Mucosa of rectum (tissue), 2 donors: ENCODE results near the gene RAB10.

ENCODE experiments used
- H3K27ac ChIP-seq, 2 donors: one replicate each; pipeline ENCODE4 v1.7.0; 2013; ENCODE audit warnings: inconsistent platforms in 2 of 2, low read depth in 2 of 2, low read length in 2 of 2
- H3K27me3 ChIP-seq, 2 donors: one replicate each; pipeline ENCODE4 v1.7.0; 2013; ENCODE audit warnings: low read length in 2 of 2; ENCODE audit not compliant: control insufficient read depth in 2 of 2, insufficient read depth in 2 of 2
- H3K36me3 ChIP-seq, 2 donors: one replicate each; pipeline ENCODE4 v1.7.0; 2013; ENCODE audit warnings: low read length in 2 of 2; ENCODE audit not compliant: control insufficient read depth in 2 of 2, insufficient read depth in 2 of 2
- H3K4me1 ChIP-seq, 2 donors: one replicate each; pipeline ENCODE4 v1.7.0; 2013; ENCODE audit warnings: low read length in 2 of 2, mild to moderate bottlenecking in 1 of 2; ENCODE audit not compliant: control insufficient read depth in 2 of 2, insufficient read depth in 2 of 2
- H3K4me3 ChIP-seq, 2 donors: one replicate each; pipeline ENCODE4 v1.7.0; 2013; ENCODE audit warnings: low read length in 2 of 2
- H3K9ac ChIP-seq, 2 donors: one replicate each; pipeline ENCODE4 v1.7.0; 2013; ENCODE audit warnings: low read length in 2 of 2, low read depth in 1 of 2, mild to moderate bottlenecking in 1 of 2
- H3K9me3 ChIP-seq, 2 donors: one replicate each; pipeline ENCODE4 v1.7.0; 2013; ENCODE audit warnings: low read length in 2 of 2; ENCODE audit not compliant: control insufficient read depth in 2 of 2
- donor health status: healthy.
- donor health status: Normal muscosa, but diverticular disease.

RAB10 gene

DNA sequence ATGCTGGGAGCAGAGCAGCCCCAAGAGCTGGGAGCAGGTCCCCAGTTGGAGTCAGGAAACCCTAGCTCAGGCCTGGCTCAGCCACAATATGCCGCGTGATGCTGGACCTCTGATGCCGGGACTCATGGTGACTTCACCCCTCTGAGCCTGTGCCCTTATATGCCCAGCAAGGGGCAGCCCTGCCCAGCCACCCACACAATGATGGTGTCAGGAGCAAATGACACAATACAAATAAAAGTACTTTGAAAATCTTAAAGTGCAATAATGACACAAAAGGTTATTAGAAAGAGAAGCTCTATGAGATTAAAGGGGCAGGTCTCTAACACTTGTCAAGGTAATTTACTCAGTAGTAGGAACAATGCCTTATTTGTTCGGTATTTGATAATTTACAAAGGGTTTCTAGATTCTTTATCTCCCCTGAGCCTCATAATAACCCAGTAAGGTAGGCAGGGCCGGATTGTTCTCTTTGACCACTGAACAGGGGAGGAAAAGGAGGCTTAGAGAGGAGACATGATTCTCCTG is 33.3 kb upstream of the RAB10 start:
- Histone ChIP-seq H3K27me3 (no peaks in the 10 kb centered on the region), H3K27ac (no peak overlapping the region), H3K4me1 (peaks cover 8 to 10% of the 10 kb centered on the region in 2 donors), H3K36me3 (no peaks in the 10 kb centered on the region), H3K9me3 (no peaks in the 10 kb centered on the region), H3K9ac (no peak overlapping the region), H3K4me3 (no peak overlapping the region)

DNA sequence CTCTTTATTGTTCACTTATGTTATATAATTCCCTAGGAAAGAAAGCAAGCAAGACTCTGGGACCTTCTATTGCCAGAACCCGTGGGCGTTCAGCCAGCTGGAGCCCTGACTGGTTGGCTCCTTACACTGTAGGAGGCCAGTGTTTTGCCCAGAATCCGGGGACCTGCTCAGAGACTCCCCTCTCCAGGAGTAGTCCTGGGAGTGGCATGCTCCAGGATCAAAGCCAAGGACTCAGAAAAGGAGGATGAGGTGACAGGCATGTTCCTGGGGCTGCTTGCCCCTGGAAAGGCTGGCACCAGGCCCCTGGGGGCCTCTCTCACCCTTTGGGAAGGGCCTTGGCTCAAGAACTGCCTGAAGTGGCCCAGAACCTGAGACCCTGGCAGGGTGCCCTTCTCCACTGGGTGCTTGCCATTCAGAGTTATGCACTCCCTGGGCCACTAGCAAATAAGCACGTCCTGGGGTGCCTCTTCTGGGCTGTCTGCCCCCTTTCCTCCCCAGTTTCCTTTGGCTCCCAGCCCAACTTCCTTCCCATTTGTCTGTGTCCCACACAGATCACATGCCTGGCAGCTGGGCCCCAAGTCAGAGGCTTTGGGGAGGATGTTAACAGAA is 32.0 kb upstream of the RAB10 start:
- H3K4me1 ChIP-seq: peaks cover 8 to 10% of the 10 kb centered on the region in 2 donors
- H3K9me3 ChIP-seq: no peaks in the 10 kb centered on the region
- H3K4me3 ChIP-seq: no peak overlapping the region
- H3K9ac ChIP-seq: peak overlapping the region in 1 of 2 donors; percentile 6
- H3K27me3 ChIP-seq: no peaks in the 10 kb centered on the region
- peak overlapping the region in 1 of 2 donors; percentile 32 for H3K27ac ChIP-seq
- no peaks in the 10 kb centered on the region for H3K36me3 ChIP-seq

DNA sequence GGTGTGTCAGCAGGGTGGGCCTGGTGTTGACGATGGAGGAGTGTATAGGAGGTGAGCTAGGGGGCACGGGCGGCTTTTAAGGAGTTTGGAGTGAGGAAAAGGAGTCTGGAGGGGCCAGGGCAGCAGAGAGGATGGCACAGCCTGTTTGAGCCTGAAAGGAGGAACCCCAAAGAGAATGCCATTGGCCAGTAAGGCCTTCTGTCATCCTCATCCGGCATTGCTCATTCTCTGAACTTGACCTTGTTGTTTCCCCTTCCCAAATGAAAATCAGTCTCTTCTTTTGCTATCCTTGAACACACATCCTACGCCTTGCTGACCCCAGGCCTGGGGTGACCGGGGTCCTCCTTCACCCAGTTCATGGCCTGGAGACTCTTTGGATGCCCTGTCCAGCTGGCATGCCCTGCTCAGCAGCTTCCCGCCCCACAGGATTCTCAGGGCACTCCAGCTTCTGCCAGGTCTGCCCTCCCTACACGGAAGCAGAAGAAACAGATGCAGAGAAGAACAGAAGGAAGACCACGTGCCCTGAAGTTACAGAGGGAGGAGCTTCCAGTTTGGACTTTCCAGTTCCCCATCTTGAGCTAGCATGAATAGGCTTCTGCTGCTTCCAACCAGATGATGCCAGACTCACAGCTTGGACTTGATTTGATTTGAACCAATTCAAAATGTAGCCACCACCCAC is 31.1 kb upstream of the RAB10 start:
- Histone ChIP-seq H3K27ac (peak overlapping the region in 1 of 2 donors; percentile 38), H3K36me3 (no peaks in the 10 kb centered on the region), H3K27me3 (no peaks in the 10 kb centered on the region), H3K9me3 (no peaks in the 10 kb centered on the region), H3K9ac (no peak overlapping the region), H3K4me1 (peaks cover 7 to 8% of the 10 kb centered on the region in 2 donors), H3K4me3 (no peak overlapping the region)

DNA sequence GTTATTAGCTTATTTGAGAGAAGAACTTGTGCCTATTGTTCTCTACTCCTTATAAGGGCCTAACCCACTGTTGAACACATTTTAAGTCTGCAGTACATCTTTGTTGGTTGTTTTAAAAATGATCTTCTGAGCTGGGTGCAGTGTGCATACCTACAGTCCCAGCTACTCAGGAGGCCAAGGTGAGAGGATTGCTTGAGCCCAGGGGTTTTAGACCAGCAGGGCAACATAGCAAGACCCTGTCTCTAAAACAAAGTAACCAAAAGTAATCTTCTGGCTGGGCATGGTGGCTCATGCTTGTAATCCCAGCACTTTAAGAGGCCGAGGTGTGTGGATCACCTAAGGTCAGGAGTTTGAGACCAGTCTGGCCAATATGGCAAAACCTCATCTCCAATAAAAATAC is 25.8 kb upstream of the RAB10 start:
- H3K27me3 ChIP-seq: no peaks in the 10 kb centered on the region
- H3K4me3 ChIP-seq: no peak overlapping the region
- H3K27ac ChIP-seq: peak overlapping the region in 1 of 2 donors; percentile 59
- H3K4me1 ChIP-seq: peaks cover 14 to 23% of the 10 kb centered on the region in 2 donors
- H3K36me3 ChIP-seq: no peaks in the 10 kb centered on the region
- no peak overlapping the region for H3K9ac ChIP-seq
- no peaks in the 10 kb centered on the region for H3K9me3 ChIP-seq

DNA sequence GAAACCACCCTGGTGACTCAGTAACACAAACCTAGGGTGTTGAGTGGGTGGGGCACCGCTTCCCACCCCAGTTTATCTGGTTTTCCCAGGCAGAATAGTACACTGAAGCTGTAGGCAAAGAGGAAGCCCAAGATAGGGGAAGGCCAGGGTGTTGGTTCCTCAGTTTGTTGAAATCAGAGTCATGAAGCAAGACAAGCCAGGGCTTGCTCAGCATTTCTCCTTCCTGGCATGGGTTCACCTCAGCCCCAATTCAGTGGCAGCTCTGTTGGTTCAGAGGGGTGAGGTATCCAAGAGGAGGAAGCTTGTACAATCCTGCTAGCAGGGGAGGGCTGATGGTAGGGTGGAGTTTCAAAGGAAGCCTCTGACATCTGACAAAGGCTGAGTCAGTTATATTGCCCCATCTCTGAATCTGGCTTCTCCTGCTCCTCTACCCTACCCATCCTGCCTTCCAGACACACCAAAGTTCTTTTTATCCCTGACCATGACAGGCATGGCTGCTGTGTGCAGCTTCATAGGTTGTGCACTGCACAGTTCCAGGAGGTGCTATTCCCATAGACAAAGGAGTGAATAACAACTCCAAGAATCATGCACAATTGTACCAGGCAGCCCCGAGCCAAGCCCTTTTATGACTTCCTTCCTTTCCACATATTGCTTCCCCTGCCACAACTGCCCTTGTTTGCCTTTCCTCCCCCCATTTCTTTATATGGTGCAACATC is 24.9 kb upstream of the RAB10 start:
- Histone ChIP-seq H3K9ac (no peak overlapping the region), H3K36me3 (no peaks in the 10 kb centered on the region), H3K4me1 (peaks cover 14 to 25% of the 10 kb centered on the region in 2 donors), H3K27ac (peak overlapping the region; percentile 33 to 59), H3K4me3 (peak overlapping the region; percentile 15 to 20), H3K9me3 (no peaks in the 10 kb centered on the region), H3K27me3 (no peaks in the 10 kb centered on the region)

DNA sequence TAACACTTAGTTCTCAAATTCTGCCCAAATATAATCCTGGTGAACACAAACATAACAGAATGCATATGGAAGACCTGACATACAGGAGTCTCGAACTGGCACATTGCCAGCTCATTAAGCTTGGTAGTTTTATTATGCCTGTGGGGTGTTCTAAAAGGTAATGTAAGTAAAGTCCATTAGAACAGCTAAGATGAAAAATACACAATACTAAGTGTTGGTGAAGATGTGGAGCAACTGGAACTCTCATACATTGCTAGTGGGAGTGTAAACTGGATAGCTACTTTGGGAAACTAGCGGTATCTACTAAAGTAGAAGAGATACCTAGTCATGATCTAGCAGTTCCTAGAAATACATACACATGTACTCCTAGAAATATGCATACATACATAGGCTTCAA is 24.3 kb upstream of the RAB10 start:
- peak overlapping the region; percentile 33 to 59 for H3K27ac ChIP-seq
- no peak overlapping the region for H3K9ac ChIP-seq
- peak overlapping the region in 1 of 2 donors; percentile 20 for H3K4me3 ChIP-seq
- no peaks in the 10 kb centered on the region for H3K36me3 ChIP-seq
- H3K4me1 ChIP-seq: peaks cover 14 to 25% of the 10 kb centered on the region in 2 donors
- no peaks in the 10 kb centered on the region for H3K9me3 ChIP-seq
- no peaks in the 10 kb centered on the region for H3K27me3 ChIP-seq

DNA sequence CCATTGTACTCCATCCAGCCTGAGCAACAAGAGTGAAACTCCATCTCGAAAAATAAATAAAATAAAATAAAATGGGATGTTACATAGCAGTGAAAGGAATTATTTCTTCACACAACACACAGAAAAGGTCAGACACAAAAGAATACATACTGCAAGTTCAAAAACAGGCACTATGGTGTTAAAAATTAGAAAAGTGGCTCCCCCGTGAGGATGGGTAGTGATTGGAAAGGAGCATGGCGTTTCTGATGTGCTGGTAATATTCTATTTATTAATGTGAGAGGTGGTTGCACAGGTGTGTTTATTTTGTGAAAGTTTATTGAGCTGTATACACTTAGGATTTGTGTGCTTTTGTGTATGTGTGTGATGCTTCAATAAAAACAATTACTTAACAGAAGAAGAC is 22.9 kb upstream of the RAB10 start:
- Histone ChIP-seq H3K27me3 (no peaks in the 10 kb centered on the region), H3K9ac (no peak overlapping the region), H3K36me3 (no peaks in the 10 kb centered on the region), H3K4me1 (peaks cover 14 to 25% of the 10 kb centered on the region in 2 donors), H3K9me3 (no peaks in the 10 kb centered on the region), H3K27ac (no peak overlapping the region), H3K4me3 (no peak overlapping the region)

DNA sequence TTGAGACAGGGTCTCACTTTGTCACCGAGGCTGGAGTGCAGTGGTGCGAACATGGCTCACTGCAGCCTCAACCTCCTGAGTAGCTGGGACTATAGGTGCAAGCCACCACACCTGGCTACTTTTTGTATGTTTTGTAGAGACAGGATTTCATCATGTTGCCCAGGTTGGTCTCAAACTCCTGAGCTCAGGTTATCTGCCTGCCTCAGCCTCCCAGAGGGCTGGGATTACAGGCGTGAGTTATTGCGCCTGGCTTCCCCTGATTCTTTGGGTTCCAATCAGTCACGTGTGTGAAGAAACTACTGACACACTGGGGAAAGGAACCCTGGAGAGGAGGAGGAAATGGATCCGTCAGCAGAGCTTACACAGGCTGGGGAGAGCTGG is 22.3 kb upstream of the RAB10 start:
- no peak overlapping the region for H3K9ac ChIP-seq
- no peak overlapping the region for H3K4me3 ChIP-seq
- H3K9me3 ChIP-seq: no peaks in the 10 kb centered on the region
- no peaks in the 10 kb centered on the region for H3K27me3 ChIP-seq
- H3K4me1 ChIP-seq: peaks cover 14 to 25% of the 10 kb centered on the region in 2 donors
- peak overlapping the region in 1 of 2 donors; percentile 28 for H3K27ac ChIP-seq
- H3K36me3 ChIP-seq: no peaks in the 10 kb centered on the region

DNA sequence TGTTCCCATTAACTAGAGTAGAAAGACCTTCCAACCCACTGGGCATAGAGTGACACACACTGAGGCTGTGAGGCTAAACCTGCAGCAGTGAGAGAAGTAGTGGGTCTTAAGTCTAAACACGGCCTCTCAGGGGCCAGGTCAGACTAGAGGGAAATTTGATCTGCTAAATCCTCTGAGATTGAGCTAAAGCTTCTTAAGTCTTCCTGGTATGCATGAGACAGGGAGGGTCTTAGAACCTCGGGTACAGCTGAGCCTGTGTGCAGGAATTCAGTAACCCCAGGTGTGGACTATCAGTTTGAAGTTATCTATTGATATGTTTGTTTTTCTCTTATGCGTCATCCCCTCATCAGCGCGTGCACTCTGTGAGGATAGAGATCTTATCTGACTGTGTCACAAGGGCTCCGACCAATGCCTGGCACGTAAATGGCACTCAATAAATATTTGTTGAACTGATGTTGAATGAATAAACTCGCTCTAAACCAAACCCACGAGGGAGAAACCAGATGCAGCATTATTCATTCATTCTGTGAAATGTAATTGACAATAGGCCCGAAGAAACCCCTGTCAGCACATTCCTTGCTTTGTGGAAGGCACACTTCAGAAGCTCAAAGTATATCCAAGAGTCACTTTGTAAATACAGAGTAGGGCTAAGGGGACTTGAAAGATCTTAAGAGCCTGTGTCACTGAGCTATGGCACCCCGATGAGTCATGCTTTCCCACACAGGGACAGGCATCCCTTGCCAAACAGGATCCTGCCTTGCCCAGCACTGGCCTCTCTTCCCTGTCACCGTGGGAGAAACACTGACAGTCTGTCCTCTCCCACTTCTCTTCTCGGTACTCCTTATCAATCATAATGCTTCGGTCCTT is 21.7 kb upstream of the RAB10 start:
- Histone ChIP-seq H3K9me3 (no peaks in the 10 kb centered on the region), H3K4me1 (peaks cover 14 to 25% of the 10 kb centered on the region in 2 donors), H3K36me3 (no peaks in the 10 kb centered on the region), H3K4me3 (no peak overlapping the region), H3K27ac (peak overlapping the region in 1 of 2 donors; percentile 28), H3K9ac (no peak overlapping the region), H3K27me3 (no peaks in the 10 kb centered on the region)
